SK-N-SH treated with all-trans-retinoic acid at 6 μM for 48 hours (cell line): ENCODE data around the gene PHF20.

Source experiments
- ATAC-seq: fragments of 200-7000 bp; cut with Tn5 transposase; 3 replicates; pipeline ENCODE4 v1.9.1; 2020; ENCODE audit warnings: mild to moderate bottlenecking, moderate library complexity
- ARNTL ChIP-seq: fragments of 450-650 bp; formaldehyde crosslinking; IDR thresholded peaks from 2 replicates; pipeline ENCODE4 v1.5.0; 2020; ENCODE audit warnings: low read depth, mild to moderate bottlenecking, moderate library complexity, borderline replicate concordance
- CSDC2 ChIP-seq: fragments of 250-450 bp; sonication (Bioruptor Pico); IDR thresholded peaks from 2 replicates; pipeline ENCODE4 v1.5.0; 2020; ENCODE audit warnings: mild to moderate bottlenecking, moderate library complexity
- ESRRG ChIP-seq: fragments of 250-450 bp; sonication (Bioruptor Pico); IDR thresholded peaks from 2 replicates; pipeline ENCODE4 v1.6.1; 2021; ENCODE audit warnings: mild to moderate bottlenecking
- GLIS3 ChIP-seq: fragments of 250-450 bp; sonication (Bioruptor Pico); IDR thresholded peaks from 2 replicates; pipeline ENCODE4 v1.5.0; 2020; ENCODE audit warnings: mild to moderate bottlenecking, moderate library complexity
- PPARA ChIP-seq: fragments of 250-450 bp; sonication (Bioruptor Pico); IDR thresholded peaks from 2 replicates; pipeline ENCODE4 v1.5.0; 2020; ENCODE audit warnings: mild to moderate bottlenecking, borderline replicate concordance
- RARB ChIP-seq: fragments of 250-450 bp; sonication (Bioruptor Pico); IDR thresholded peaks from 2 replicates; pipeline ENCODE4 v1.8.0; 2021; ENCODE audit warnings: mild to moderate bottlenecking, moderate library complexity
- TCF4 ChIP-seq: fragments of 250-450 bp; sonication (Bioruptor Pico); IDR thresholded peaks from 2 replicates; pipeline ENCODE4 v1.8.0; 2021; ENCODE audit warnings: mild to moderate bottlenecking, moderate library complexity, borderline replicate concordance
- TOX ChIP-seq: fragments of 250-450 bp; sonication (Bioruptor Pico); IDR thresholded peaks from 2 replicates; pipeline ENCODE4 v1.8.0; 2021; ENCODE audit warnings: mild to moderate bottlenecking, moderate library complexity, borderline replicate concordance
- ZFP3 ChIP-seq: fragments of 250-450 bp; sonication (Bioruptor Pico); IDR thresholded peaks from 2 replicates; pipeline ENCODE4 v1.5.0; 2020; ENCODE audit warnings: mild to moderate bottlenecking, moderate library complexity
- ZNF565 ChIP-seq: fragments of 450-650 bp; formaldehyde crosslinking; conservative IDR thresholded peaks from 2 replicates; pipeline ENCODE4 v1.5.0; 2020; ENCODE audit warnings: low read depth, mild to moderate bottlenecking, moderate library complexity
- ZNF70 ChIP-seq: fragments of 450-650 bp; formaldehyde crosslinking; IDR thresholded peaks from 2 replicates; pipeline ENCODE4 v1.5.0; 2020; ENCODE audit warnings: mild to moderate bottlenecking, moderate library complexity
- ZNF8 ChIP-seq: fragments of 450-650 bp; formaldehyde crosslinking; IDR thresholded peaks from 2 replicates; pipeline ENCODE4 v1.5.0; 2020; ENCODE audit warnings: mild to moderate bottlenecking, moderate library complexity
- TF ChIP-seq, protein P1 (sequence below): fragments of 250-450 bp; sonication (Bioruptor Pico); IDR thresholded peaks from 2 replicates; pipeline ENCODE4 v1.8.0; 2021; ENCODE audit warnings: low read depth, mild to moderate bottlenecking, moderate library complexity, borderline replicate concordance
- TF ChIP-seq, protein P2 (sequence below): fragments of 250-450 bp; sonication (Bioruptor Pico); IDR thresholded peaks from 2 replicates; pipeline ENCODE4 v1.5.1; 2021; ENCODE audit warnings: mild to moderate bottlenecking, moderate library complexity
- TF ChIP-seq, protein P3 (sequence below): fragments of 250-450 bp; sonication (Bioruptor Pico); IDR thresholded peaks from 2 replicates; pipeline ENCODE4 v1.5.1; 2020; ENCODE audit warnings: low read depth, mild to moderate bottlenecking, moderate library complexity

Gene PHF20

DNA sequence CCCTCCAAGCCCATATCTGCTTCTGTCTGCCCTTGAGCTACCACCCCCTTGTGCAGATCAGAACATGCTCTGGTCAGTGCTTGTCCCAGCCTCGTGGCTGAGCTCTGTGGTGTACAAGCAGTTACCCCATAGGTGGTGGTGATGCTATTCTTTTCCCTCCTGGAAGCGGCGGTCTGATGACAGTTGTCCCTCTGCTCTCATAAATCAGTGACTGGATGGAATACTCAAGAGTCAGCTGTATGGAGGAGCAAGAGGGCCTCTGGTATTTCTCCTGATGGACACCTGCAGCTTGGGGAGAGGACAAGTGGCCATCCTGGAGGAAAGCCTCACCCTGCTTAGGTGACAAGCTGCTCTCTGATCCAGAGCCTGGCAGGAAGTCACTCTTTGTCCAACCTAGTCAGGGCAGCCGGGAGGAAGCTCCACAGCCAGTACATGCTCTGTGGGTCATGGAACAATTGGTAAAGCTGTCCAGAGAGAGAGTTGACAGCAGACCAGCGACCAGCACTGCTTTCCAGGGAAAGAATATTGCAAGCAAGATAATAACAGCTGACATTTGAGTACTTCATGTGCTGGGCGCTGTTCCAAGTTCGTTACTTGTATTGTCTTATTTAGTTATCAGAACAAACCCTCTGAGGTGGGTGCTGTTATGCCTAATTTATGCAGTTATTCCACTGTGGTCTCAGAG lies 135.3 kb downstream of the PHF20 start:
- no peak for ATAC-seq
- TF ChIP-seq RARB (CRISPR knock-in tag) (no peak), TCF4 (CRISPR knock-in tag) (no peak), ESRRG (CRISPR knock-in tag) (no peak), ZNF565 (CRISPR knock-in tag) (no peak), ZNF8 (CRISPR knock-in tag) (no peak)
- TF ChIP-seq, protein P1, sequence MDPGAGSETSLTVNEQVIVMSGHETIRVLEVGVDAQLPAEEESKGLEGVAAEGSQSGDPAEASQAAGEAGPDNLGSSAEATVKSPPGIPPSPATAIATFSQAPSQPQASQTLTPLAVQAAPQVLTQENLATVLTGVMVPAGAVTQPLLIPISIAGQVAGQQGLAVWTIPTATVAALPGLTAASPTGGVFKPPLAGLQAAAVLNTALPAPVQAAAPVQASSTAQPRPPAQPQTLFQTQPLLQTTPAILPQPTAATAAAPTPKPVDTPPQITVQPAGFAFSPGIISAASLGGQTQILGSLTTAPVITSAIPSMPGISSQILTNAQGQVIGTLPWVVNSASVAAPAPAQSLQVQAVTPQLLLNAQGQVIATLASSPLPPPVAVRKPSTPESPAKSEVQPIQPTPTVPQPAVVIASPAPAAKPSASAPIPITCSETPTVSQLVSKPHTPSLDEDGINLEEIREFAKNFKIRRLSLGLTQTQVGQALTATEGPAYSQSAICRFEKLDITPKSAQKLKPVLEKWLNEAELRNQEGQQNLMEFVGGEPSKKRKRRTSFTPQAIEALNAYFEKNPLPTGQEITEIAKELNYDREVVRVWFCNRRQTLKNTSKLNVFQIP = no peak
- TF ChIP-seq, all 23 proteins: peak for 0

DNA sequence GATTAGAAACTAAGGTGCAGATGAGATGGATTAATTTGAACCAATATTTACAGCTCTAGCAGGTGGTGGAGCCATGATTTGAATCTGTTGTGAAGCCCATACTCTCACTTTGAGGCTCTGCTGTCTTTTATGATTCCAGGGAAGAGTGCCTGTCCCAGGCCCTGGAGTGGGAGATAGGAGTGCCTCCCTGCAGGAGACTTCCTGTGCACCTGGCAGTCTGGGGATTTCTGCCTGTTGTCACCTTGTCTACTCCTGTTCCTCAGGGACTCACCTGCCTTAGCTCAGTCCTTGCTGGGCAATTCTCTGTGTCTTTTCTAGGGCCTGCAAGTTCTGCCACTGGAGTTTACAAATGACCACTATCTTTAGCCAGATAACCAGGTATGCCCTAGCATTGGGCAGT lies 136.2 kb downstream of the PHF20 start:
- ATAC-seq = no peak
- TF ChIP-seq, protein P2, sequence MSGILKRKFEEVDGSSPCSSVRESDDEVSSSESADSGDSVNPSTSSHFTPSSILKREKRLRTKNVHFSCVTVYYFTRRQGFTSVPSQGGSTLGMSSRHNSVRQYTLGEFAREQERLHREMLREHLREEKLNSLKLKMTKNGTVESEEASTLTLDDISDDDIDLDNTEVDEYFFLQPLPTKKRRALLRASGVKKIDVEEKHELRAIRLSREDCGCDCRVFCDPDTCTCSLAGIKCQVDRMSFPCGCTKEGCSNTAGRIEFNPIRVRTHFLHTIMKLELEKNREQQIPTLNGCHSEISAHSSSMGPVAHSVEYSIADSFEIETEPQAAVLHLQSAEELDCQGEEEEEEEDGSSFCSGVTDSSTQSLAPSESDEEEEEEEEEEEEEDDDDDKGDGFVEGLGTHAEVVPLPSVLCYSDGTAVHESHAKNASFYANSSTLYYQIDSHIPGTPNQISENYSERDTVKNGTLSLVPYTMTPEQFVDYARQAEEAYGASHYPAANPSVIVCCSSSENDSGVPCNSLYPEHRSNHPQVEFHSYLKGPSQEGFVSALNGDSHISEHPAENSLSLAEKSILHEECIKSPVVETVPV (CRISPR knock-in tag) = no peak
- TF ChIP-seq ESRRG (CRISPR knock-in tag) = no peak
- TF ChIP-seq PPARA (CRISPR knock-in tag) = no peak
- TF ChIP-seq TCF4 (CRISPR knock-in tag) = no peak
- TF ChIP-seq, protein P1 = no peak
- TF ChIP-seq, protein P3, sequence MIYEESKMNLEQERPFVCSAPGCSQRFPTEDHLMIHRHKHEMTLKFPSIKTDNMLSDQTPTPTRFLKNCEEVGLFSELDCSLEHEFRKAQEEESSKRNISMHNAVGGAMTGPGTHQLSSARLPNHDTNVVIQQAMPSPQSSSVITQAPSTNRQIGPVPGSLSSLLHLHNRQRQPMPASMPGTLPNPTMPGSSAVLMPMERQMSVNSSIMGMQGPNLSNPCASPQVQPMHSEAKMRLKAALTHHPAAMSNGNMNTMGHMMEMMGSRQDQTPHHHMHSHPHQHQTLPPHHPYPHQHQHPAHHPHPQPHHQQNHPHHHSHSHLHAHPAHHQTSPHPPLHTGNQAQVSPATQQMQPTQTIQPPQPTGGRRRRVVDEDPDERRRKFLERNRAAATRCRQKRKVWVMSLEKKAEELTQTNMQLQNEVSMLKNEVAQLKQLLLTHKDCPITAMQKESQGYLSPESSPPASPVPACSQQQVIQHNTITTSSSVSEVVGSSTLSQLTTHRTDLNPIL = no peak

DNA sequence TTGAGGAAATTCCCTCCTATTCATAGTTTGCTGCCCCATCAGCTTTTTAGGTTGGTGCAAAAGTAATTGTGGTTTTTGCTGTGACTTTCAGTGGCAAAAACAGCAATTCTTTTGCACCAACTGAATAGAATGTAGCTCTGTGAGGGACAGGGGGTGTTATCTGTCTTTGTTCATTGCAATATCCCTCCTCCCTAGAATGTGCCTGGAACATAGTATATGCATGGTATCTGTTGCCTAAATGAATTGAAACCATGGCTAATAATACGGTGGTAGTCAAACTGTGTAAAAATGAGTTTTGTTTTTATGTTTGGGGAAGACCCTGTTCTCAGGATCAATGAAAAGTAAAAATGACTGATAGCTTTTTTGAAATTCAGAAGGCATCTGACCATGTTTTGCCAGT lies 137.4 kb downstream of the PHF20 start:
- TF ChIP-seq TCF4 (CRISPR knock-in tag) (no peak), ZNF70 (no peak), RARB (CRISPR knock-in tag) (no peak), PPARA (CRISPR knock-in tag) (no peak), ZFP3 (no peak), ARNTL (CRISPR knock-in tag) (no peak), ZNF8 (CRISPR knock-in tag) (no peak), TOX (no peak)
- TF ChIP-seq, protein P1 = no peak
- no peak for ATAC-seq

DNA sequence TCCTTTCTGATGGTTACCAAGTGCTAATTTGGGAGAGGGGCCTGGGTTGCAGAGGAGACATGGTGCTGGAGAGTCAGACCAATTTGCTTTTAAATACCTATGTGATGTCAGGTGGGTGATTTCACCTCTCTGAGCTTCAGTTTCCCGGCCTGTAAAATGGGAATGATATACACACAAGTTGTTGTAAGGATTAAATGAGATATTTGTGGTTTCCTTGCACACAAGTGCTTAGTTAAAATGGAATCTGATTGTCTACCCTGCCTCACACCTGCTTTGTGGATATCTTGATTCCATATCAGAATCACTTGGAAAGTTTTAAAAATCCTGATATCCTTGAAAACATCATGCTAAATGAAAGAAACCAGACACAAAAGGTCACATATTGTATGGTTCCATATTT lies 138.0 kb downstream of the PHF20 start:
- ATAC-seq = no peak
- no peak for TF ChIP-seq TCF4 (CRISPR knock-in tag)

DNA sequence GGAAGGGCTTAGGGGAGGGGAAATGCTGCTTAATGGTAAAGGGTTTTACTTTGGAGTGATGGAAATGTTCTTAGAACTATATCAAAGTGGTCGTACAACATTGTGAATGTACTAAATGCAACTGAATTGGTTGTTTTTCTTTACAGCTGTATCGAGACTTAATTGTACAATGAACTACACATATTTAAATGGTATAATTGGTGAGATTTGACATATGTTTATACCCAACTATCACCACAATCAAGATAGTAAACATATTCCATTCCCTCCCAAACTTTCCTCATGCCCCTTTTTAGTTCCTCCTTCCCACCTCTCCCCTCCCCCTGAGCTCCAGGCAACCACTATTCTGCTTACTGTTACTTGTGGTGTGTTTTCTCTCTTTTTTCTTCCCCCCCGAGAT lies 138.4 kb downstream of the PHF20 start:
- TF ChIP-seq GLIS3 (no peak), CSDC2 (CRISPR knock-in tag) (no peak)
- TF ChIP-seq, protein P2 (CRISPR knock-in tag) = no peak
- TF ChIP-seq, all 23 proteins: peak for 0
- ATAC-seq = no peak
